ENCODE measurements around the gene ZBTB45. TPM values are rescaled to one million over a fixed set of nuclear protein-coding genes. Genes with fewer than 3 reads are reported as not detected.

Gene ZBTB45
- total and polyA plus RNA-seq, 10 of the 15 experiments (the other 5 are each of a cell fraction or from before 2014, with no cell fraction given), result 0.29 to 17.2 (median 4.2) TPM

DNA sequence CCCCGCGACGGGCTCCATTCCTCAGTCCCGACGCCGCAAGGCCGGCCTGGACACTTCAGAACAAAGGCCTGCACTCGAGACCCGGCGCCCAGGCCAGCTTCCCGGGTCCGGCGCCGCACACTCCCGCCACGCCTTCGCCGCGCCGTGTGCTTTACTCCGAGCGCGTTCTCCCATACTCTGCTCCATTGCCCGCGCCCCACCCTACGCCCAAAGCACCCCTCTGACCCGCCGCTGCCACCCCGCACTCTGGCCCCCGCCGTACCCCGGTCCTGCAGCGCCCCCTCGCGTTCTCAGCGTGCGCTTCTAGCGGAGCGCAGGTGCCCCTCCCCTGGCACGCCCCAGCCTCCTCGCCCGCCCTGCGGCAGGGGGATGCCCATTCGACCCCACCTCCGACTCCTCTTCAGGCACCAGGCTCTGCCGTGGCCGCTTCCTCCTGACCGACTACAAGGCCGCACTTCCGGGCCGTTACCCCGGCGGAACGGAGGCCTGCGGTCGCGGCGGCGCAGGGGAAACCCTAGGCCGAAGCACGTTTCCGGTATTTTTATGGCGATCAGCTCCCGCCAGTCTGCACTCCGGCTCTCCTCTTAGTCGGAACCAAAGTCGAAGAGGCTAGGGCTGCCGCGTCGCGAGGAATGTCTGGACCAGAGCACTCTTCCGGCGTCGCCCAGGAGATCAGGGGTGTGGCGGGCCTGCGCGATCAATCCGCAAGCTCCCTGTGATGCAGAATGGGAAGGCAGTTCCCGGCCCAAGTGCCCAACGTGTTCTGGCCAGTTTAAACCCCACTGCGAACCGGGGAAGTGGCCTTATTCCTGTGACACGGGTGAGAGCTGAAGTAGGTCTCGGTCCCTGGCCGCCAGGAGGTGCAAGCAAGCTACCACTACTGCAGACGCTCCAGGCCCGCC lies at the start of gene ZBTB45 (continued):
- TF ChIP-seq KAT2A (conservative IDR thresholded peaks at IDR 0.05; ENCODE audit: control insufficient read depth, low read depth, low read length) (no peak), SREBF1 (IDR thresholded peaks at IDR 0.05; ENCODE audit: low read length) (peak; percentile 65; the same call in 1 of the 2 replicates), FOS (IDR thresholded peaks at IDR 0.05; ENCODE audit: borderline replicate concordance, extremely low read depth, insufficient read length) (no peak), SMARCA5 (IDR thresholded peaks at IDR 0.05) (peak; percentile 86; the same call in 1 of the 2 replicates), RUNX3 (IDR thresholded peaks at IDR 0.05; ENCODE audit: low read length) (peak; percentile 97), BRCA1 (IDR thresholded peaks at IDR 0.05; ENCODE audit: low read depth, low read length) (no peak), RFX5 (IDR thresholded peaks at IDR 0.05; ENCODE audit: low read depth, low read length) (no peak), JUND (IDR thresholded peaks at IDR 0.05; ENCODE audit: low read depth, low read length) (0 out of 2 replicates have a peak, but pooled peaks have one; percentile 34), ZBED1 (IDR thresholded peaks at IDR 0.05; ENCODE audit: borderline replicate concordance) (peak; percentile 81; the same call in 1 of the 2 replicates), CEBPB (IDR thresholded peaks at IDR 0.05; ENCODE audit: borderline replicate concordance in 1 of 2, low read depth in 2 of 2, low read length in 2 of 2) (no peak), FOXM1 (IDR thresholded peaks at IDR 0.05; ENCODE audit: low read depth, low read length) (peak; percentile 77)
- TF ChIP-seq, protein P1, sequence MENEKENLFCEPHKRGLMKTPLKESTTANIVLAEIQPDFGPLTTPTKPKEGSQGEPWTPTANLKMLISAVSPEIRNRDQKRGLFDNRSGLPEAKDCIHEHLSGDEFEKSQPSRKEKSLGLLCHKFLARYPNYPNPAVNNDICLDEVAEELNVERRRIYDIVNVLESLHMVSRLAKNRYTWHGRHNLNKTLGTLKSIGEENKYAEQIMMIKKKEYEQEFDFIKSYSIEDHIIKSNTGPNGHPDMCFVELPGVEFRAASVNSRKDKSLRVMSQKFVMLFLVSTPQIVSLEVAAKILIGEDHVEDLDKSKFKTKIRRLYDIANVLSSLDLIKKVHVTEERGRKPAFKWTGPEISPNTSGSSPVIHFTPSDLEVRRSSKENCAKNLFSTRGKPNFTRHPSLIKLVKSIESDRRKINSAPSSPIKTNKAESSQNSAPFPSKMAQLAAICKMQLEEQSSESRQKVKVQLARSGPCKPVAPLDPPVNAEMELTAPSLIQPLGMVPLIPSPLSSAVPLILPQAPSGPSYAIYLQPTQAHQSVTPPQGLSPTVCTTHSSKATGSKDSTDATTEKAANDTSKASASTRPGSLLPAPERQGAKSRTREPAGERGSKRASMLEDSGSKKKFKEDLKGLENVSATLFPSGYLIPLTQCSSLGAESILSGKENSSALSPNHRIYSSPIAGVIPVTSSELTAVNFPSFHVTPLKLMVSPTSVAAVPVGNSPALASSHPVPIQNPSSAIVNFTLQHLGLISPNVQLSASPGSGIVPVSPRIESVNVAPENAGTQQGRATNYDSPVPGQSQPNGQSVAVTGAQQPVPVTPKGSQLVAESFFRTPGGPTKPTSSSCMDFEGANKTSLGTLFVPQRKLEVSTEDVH (IDR thresholded peaks at IDR 0.05; ENCODE audit: low read depth, partially characterized antibody), result peak; percentile 93
- TF ChIP-seq, protein P2, sequence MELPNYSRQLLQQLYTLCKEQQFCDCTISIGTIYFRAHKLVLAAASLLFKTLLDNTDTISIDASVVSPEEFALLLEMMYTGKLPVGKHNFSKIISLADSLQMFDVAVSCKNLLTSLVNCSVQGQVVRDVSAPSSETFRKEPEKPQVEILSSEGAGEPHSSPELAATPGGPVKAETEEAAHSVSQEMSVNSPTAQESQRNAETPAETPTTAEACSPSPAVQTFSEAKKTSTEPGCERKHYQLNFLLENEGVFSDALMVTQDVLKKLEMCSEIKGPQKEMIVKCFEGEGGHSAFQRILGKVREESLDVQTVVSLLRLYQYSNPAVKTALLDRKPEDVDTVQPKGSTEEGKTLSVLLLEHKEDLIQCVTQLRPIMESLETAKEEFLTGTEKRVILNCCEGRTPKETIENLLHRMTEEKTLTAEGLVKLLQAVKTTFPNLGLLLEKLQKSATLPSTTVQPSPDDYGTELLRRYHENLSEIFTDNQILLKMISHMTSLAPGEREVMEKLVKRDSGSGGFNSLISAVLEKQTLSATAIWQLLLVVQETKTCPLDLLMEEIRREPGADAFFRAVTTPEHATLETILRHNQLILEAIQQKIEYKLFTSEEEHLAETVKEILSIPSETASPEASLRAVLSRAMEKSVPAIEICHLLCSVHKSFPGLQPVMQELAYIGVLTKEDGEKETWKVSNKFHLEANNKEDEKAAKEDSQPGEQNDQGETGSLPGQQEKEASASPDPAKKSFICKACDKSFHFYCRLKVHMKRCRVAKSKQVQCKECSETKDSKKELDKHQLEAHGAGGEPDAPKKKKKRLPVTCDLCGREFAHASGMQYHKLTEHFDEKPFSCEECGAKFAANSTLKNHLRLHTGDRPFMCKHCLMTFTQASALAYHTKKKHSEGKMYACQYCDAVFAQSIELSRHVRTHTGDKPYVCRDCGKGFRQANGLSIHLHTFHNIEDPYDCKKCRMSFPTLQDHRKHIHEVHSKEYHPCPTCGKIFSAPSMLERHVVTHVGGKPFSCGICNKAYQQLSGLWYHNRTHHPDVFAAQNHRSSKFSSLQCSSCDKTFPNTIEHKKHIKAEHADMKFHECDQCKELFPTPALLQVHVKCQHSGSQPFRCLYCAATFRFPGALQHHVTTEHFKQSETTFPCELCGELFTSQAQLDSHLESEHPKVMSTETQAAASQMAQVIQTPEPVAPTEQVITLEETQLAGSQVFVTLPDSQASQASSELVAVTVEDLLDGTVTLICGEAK (IDR thresholded peaks at IDR 0.05; ENCODE audit: borderline replicate concordance), result peak; percentile 99
- TF ChIP-seq, protein P3, sequence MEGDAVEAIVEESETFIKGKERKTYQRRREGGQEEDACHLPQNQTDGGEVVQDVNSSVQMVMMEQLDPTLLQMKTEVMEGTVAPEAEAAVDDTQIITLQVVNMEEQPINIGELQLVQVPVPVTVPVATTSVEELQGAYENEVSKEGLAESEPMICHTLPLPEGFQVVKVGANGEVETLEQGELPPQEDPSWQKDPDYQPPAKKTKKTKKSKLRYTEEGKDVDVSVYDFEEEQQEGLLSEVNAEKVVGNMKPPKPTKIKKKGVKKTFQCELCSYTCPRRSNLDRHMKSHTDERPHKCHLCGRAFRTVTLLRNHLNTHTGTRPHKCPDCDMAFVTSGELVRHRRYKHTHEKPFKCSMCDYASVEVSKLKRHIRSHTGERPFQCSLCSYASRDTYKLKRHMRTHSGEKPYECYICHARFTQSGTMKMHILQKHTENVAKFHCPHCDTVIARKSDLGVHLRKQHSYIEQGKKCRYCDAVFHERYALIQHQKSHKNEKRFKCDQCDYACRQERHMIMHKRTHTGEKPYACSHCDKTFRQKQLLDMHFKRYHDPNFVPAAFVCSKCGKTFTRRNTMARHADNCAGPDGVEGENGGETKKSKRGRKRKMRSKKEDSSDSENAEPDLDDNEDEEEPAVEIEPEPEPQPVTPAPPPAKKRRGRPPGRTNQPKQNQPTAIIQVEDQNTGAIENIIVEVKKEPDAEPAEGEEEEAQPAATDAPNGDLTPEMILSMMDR (IDR thresholded peaks at IDR 0.05 in 2 of 3, conservative IDR thresholded peaks at IDR 0.05 in 1 of 3; ENCODE audit: control insufficient read depth in 2 of 3, extremely low read depth in 1 of 3, insufficient read depth in 1 of 3, low read depth in 3 of 3, low read length in 3 of 3), result peak; percentile 79 to 91 (median 88)
- TF ChIP-seq, protein P4, sequence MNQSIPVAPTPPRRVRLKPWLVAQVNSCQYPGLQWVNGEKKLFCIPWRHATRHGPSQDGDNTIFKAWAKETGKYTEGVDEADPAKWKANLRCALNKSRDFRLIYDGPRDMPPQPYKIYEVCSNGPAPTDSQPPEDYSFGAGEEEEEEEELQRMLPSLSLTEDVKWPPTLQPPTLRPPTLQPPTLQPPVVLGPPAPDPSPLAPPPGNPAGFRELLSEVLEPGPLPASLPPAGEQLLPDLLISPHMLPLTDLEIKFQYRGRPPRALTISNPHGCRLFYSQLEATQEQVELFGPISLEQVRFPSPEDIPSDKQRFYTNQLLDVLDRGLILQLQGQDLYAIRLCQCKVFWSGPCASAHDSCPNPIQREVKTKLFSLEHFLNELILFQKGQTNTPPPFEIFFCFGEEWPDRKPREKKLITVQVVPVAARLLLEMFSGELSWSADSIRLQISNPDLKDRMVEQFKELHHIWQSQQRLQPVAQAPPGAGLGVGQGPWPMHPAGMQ (IDR thresholded peaks at IDR 0.05; ENCODE audit: borderline replicate concordance), result peak; percentile 59; the same call in 1 of the 2 replicates

All from GM12878 (cell line).